ENCODE results near the gene FAM174B.

FAM174B gene

DNA sequence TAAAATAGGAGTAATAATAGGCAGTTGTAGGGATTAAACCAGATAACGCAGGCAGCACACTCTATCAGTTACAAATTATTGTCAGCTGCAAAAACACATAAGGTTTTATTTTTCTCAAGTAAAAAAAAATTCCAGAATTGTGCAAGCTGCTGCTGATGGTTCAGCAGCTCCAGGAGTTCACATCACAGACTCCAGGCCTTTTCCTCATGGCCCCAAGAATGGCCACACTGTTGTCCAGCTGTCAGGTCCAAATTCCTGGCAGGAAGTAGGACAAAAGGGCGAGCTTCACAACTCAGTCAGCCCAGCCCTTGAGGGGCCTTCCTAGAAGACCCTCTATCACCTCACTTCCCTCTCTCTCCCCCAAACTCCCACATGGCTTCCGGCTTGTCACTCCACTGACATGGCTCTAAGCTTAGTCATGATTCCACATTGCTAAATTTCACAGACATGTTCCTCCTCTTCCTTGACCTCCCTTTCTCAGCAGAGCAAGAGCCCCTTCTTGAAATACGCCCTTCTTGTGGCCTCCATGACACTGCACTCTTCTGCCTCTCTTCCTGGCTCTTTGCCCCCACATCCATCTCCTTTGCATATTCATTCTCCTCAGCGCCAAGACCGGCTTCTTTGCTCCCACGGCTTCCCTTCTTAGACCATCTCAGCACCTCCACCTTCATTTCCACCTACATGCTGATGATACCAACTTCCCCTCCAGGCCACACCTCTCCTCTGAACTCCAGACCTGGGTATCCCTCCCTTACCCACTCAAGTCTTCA is 27.4 kb upstream of the FAM174B start:
- Histone ChIP-seq H3K36me3 (ENCODE audit: low read length) (no peaks in the 10 kb centered on the region), H3F3A (ENCODE audit: insufficient read depth) (no peaks in the 10 kb centered on the region), H3K79me2 (ENCODE audit: insufficient read depth, low read length) (no peaks in the 10 kb centered on the region), H3K27ac (ENCODE audit: low read depth, low read length) (no peak overlapping the region), H3K4me2 (ENCODE audit: low read depth, low read length, poor library complexity, severe bottlenecking) (no peak overlapping the region), H3K9ac (ENCODE audit: low read length) (no peak overlapping the region), H2AFZ (ENCODE audit: low read depth, low read length, severe bottlenecking) (no peak overlapping the region), H4K20me1 (ENCODE audit: low read depth, low read length) (no peaks in the 10 kb centered on the region), H3K4me3 (ENCODE audit: insufficient read depth, low read length, poor library complexity, severe bottlenecking) (no peak overlapping the region), H3K9me2 (replicated peaks; ENCODE audit: insufficient read depth, low read length) (no peaks in the 10 kb centered on the region), H3K9me3 (ENCODE audit: insufficient read depth, low read length) (no peaks in the 10 kb centered on the region), H3K27me3 (ENCODE audit: low read length) (no peaks in the 10 kb centered on the region)
- TF ChIP-seq, protein P1, sequence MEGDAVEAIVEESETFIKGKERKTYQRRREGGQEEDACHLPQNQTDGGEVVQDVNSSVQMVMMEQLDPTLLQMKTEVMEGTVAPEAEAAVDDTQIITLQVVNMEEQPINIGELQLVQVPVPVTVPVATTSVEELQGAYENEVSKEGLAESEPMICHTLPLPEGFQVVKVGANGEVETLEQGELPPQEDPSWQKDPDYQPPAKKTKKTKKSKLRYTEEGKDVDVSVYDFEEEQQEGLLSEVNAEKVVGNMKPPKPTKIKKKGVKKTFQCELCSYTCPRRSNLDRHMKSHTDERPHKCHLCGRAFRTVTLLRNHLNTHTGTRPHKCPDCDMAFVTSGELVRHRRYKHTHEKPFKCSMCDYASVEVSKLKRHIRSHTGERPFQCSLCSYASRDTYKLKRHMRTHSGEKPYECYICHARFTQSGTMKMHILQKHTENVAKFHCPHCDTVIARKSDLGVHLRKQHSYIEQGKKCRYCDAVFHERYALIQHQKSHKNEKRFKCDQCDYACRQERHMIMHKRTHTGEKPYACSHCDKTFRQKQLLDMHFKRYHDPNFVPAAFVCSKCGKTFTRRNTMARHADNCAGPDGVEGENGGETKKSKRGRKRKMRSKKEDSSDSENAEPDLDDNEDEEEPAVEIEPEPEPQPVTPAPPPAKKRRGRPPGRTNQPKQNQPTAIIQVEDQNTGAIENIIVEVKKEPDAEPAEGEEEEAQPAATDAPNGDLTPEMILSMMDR (IDR thresholded peaks at IDR 0.05; ENCODE audit: insufficient read depth, low read length, poor library complexity, severe bottlenecking): no peak
- TF ChIP-seq EZH2phosphoT487 (conservative IDR thresholded peaks at IDR 0.05; ENCODE audit: low read length): no peak

DNA sequence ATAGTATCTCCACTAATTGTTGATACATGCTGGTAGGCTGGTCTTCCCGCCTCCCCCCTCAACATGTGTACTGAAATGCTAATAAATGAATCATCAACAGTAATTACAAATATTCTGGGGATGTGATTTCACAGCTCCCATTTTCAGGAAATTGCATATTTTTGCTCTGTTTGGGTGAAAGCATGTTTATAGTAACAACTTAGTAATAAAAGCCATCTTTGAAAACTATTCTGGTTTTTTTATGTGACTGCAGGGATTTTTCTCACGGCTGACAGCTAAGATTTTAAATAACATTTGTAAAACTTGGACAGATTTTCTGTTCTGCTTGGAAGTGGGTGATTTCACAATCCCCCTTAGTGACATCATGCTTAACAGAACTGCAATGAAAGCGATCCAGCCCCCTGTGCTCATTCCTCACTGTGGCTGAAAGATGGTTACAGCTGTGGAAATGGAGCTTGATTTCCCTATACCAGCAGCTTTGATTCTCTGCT is 25.6 kb upstream of the FAM174B start:
- TF ChIP-seq, protein P1 (IDR thresholded peaks at IDR 0.05; ENCODE audit: insufficient read depth, low read length, poor library complexity, severe bottlenecking): no peak
- no peak for TF ChIP-seq EZH2phosphoT487 (conservative IDR thresholded peaks at IDR 0.05; ENCODE audit: low read length)
- Histone ChIP-seq H3F3A (ENCODE audit: insufficient read depth) (no peaks in the 10 kb centered on the region), H3K4me2 (ENCODE audit: low read depth, low read length, poor library complexity, severe bottlenecking) (no peak overlapping the region), H3K27me3 (ENCODE audit: low read length) (no peaks in the 10 kb centered on the region), H3K27ac (ENCODE audit: low read depth, low read length) (no peak overlapping the region), H2AFZ (ENCODE audit: low read depth, low read length, severe bottlenecking) (no peak overlapping the region), H3K9ac (ENCODE audit: low read length) (no peak overlapping the region), H3K4me3 (ENCODE audit: insufficient read depth, low read length, poor library complexity, severe bottlenecking) (no peak overlapping the region), H4K20me1 (ENCODE audit: low read depth, low read length) (no peaks in the 10 kb centered on the region), H3K9me2 (replicated peaks; ENCODE audit: insufficient read depth, low read length) (no peaks in the 10 kb centered on the region), H3K79me2 (ENCODE audit: insufficient read depth, low read length) (no peaks in the 10 kb centered on the region), H3K9me3 (ENCODE audit: insufficient read depth, low read length) (no peaks in the 10 kb centered on the region), H3K36me3 (ENCODE audit: low read length) (no peaks in the 10 kb centered on the region)

DNA sequence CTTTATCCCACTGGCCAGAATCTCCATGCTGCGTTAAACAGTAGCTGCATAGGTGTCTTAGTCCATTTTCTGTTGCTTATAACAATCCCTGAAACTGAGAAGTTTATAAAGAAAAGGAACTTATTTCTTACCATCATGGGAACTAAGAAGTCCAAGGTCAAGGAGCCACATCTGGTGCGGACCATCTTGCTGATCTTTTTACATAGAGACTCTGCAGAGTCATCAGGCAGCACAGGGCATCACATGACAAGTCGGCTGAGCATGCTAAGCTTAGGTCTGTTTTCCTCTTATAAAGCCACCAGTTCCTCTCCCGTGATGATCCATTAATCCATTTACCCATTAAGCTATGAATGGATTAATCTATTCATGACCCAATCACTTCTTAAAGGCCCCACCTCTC is 22.4 kb upstream of the FAM174B start:
- no peaks in the 10 kb centered on the region for H3K36me3 ChIP-seq (ENCODE audit: low read length)

More for the DNA sequence above, 22.4 kb upstream of the FAM174B start:
- H3K27ac ChIP-seq (ENCODE audit: low read depth, low read length): no peak overlapping the region
- no peak overlapping the region for H3K4me2 ChIP-seq (ENCODE audit: low read depth, low read length, poor library complexity, severe bottlenecking)
- H3K9me2 ChIP-seq (replicated peaks; ENCODE audit: insufficient read depth, low read length): no peaks in the 10 kb centered on the region
- no peaks in the 10 kb centered on the region for H3F3A ChIP-seq (ENCODE audit: insufficient read depth)
- H3K79me2 ChIP-seq (ENCODE audit: insufficient read depth, low read length): no peaks in the 10 kb centered on the region
- no peak overlapping the region for H3K4me3 ChIP-seq (ENCODE audit: insufficient read depth, low read length, poor library complexity, severe bottlenecking)
- no peaks in the 10 kb centered on the region for H4K20me1 ChIP-seq (ENCODE audit: low read depth, low read length)
- H3K9ac ChIP-seq (ENCODE audit: low read length): no peak overlapping the region
- H2AFZ ChIP-seq (ENCODE audit: low read depth, low read length, severe bottlenecking): no peak overlapping the region
- TF ChIP-seq EZH2phosphoT487 (conservative IDR thresholded peaks at IDR 0.05; ENCODE audit: low read length): no peak
- TF ChIP-seq, protein P1 (IDR thresholded peaks at IDR 0.05; ENCODE audit: insufficient read depth, low read length, poor library complexity, severe bottlenecking): no peak
- H3K27me3 ChIP-seq (ENCODE audit: low read length): no peaks in the 10 kb centered on the region
- H3K9me3 ChIP-seq (ENCODE audit: insufficient read depth, low read length): no peaks in the 10 kb centered on the region

Data from SU-DHL-6 (cell line).